Lung (tissue), 12 donors: ENCODE measurements around the gene SAMM50. TPM values are rescaled to one million over a fixed set of nuclear protein-coding genes. Genes with fewer than 3 reads are reported as not detected.

ENCODE experiments used
- ATAC-seq: fragments of 200-7000 bp; cut with Tn5 transposase; one replicate; pipeline ENCODE4 v1.9.1; 2020; ENCODE audit warnings: moderate number of reproducible peaks; ENCODE audit not compliant: insufficient read depth, low FRiP score
- DNase-seq, 3 donors: peaks; one replicate each; pipeline ENCODE4 v3.0.0-alpha.2; 2013 to 2017
- H3K27ac ChIP-seq, 2 donors: one replicate each; pipeline ENCODE4 v1.5.1; 2013; ENCODE audit warnings: mild to moderate bottlenecking in 2 of 2, moderate library complexity in 2 of 2, control low read depth in 1 of 2, inconsistent platforms in 1 of 2, low read depth in 1 of 2, low read length in 1 of 2
- H3K27me3 ChIP-seq, 3 donors: one replicate each; pipeline ENCODE4 v1.5.1; 2013; ENCODE audit warnings: low read length in 2 of 3; ENCODE audit not compliant: control insufficient read depth in 3 of 3, insufficient read depth in 3 of 3
- H3K36me3 ChIP-seq, 4 donors: one replicate each; pipeline ENCODE4 v1.5.1; 2013; ENCODE audit warnings: low read length in 4 of 4, mild to moderate bottlenecking in 1 of 4, moderate library complexity in 1 of 4; ENCODE audit not compliant: control insufficient read depth in 4 of 4, insufficient read depth in 4 of 4
- H3K4me1 ChIP-seq, 5 donors: one replicate each; pipeline ENCODE4 v1.5.1; 2013; ENCODE audit warnings: low read length in 5 of 5, mild to moderate bottlenecking in 2 of 5, moderate library complexity in 1 of 5; ENCODE audit not compliant: control insufficient read depth in 5 of 5, insufficient read depth in 5 of 5
- H3K4me3 ChIP-seq: one replicate; pipeline ENCODE4 v1.5.1; 2013; ENCODE audit warnings: mild to moderate bottlenecking, control low read depth, moderate library complexity
- H3K9ac ChIP-seq, 2 donors: one replicate each; pipeline ENCODE4 v1.5.1; 2013; ENCODE audit warnings: low read length in 2 of 2, control low read depth in 1 of 2; ENCODE audit not compliant: insufficient read depth in 1 of 2
- H3K9me3 ChIP-seq, 4 donors: one replicate each; pipeline ENCODE4 v1.5.1; 2013; ENCODE audit warnings: low read length in 3 of 4, mild to moderate bottlenecking in 1 of 4, moderate library complexity in 1 of 4; ENCODE audit not compliant: control insufficient read depth in 4 of 4, insufficient read depth in 3 of 4
- CTCF ChIP-seq: IDR thresholded peaks from 2 replicates; pipeline ENCODE4 v1.5.1; 2012; ENCODE audit warnings: mild to moderate bottlenecking; ENCODE audit errors: control extremely low read depth, extremely low read depth
- WGBS, 2 donors: extraction: QIAGEN DNeasy Blood & Tissue Kit; methylation state at CpG; one replicate each; pipeline ENCODE4 v1.1.7; 2013; 5-methylcytosine and 5-hydroxymethylcytosine counted together
- polyA plus RNA-seq, 2 donors: library from polyadenylated mRNA; stranded (reverse); fragments of 200-250 nt; gene quantifications; one replicate each; pipeline ENCODE4 v1.2.1, GENCODE V29; 2013
- total RNA-seq, 2 donors: library from RNA; depleted of rRNA in 1 of 2; stranded (reverse); fragments of >200 nt in 1 of 2; gene quantifications; one replicate each; pipeline ENCODE4 v1.2.1, GENCODE V29; 2014 to 2021
- donor health status: control.
- donor health status: control.
- donor health status: Bipolar disorder and iron deficiency.
- donor health status: healthy.
- donor health status: DM: yes; HTN: yes; CAD: no.

SAMM50 gene
- total and polyA plus RNA-seq, 4 donors: 11.2 to 35.9 (median 30.5) TPM

- Histone ChIP-seq H3K4me1 (peaks cover 0 to 6% (median 0%) of the 10 kb centered on the region in 5 donors), H3K36me3 (peaks cover under 1 to 39% (median 33%) of the 10 kb centered on the region in 4 donors), H3K9ac (no peak overlapping the region), H3K27ac (no peak overlapping the region), H3K27me3 (no peaks in the 10 kb centered on the region), H3K9me3 (no peaks in the 10 kb centered on the region), H3K4me3 (no peak overlapping the region)
- no peak for DNase-seq
- no peak for TF ChIP-seq CTCF
- 95 to 97% methylated on average over 15 of the region's 15 CpGs for WGBS, 2 donors
- ATAC-seq: no peak
These were observed 39.9 kb downstream of the SAMM50 start for GRCh38 chr22:43995057-43995685.

DNA sequence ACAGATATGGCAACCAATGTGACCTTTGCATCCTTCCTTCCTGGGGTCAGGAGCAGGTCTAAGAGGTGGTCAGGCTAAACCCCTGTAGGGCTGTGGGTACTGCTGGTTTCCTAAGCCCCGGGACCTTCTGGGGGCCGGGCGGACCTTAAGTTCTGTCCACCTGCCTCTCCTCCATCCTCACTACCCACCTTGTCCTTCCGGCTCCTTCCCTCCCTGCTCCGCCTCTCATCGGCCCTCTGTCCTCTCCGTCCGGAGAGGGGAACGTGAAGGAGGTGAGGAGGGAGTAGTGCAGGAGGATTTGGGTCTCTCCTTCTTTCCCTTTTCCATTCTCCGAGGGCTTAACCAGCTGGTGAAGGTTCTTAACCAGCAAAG is 40.5 kb downstream of the SAMM50 start:
- no peak overlapping the region for H3K9ac ChIP-seq
- DNase-seq (no peak), ATAC-seq (no peak)
- H3K36me3 ChIP-seq: peaks cover 0 to 37% (median 31%) of the 10 kb centered on the region in 4 donors
- 34 to 69% methylated on average over 10 of the region's 10 CpGs for WGBS, 2 donors
- H3K4me3 ChIP-seq: no peak overlapping the region
- no peaks in the 10 kb centered on the region for H3K9me3 ChIP-seq
- no peak for TF ChIP-seq CTCF
- peak overlapping the region in 1 of 2 donors; percentile 27 for H3K27ac ChIP-seq
- H3K4me1 ChIP-seq: peaks cover 0 to 6% (median 0%) of the 10 kb centered on the region in 5 donors
- H3K27me3 ChIP-seq: no peaks in the 10 kb centered on the region

DNA sequence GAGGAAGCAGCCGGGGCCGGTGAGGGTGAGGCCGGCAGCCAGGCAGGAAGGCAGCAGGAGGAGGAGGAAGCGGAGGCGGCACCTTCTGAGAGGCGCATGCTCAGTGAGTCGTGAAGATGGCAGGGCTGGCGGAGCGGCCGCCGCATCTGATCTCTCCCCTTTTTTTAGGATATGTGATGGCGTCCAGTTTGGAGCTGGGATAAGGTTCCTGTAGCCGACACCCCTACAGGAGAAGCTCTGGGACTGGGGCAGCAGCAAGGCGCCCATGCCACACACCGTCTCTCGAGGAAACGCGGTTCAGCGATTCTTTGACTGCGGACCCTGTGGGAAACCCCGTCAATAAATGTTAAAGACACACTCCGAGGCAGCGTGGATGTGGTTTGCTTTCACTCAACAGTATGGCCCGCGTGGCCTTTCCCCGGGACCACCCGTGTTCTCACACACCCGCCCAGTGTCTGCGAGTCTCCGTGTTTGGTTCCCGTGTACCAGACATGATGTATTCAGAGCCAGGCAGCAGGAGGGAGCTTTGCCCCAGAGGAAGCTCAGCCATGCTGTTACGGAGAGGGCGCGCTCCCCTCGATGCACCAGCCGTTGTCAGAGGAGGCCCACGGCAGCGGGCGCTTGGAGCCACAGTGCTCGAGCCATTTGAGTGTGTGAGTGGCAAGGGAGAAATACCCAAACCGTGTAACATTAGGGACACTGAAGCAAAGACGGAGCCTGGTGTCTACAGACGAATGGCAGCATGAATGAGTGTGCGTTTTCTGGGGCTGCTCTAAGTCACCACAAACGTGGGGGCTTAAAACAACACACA is 41.1 kb downstream of the SAMM50 start:
- Histone ChIP-seq H3K4me3 (no peak overlapping the region), H3K36me3 (peaks cover 0 to 37% (median 30%) of the 10 kb centered on the region in 4 donors), H3K9ac (no peak overlapping the region), H3K4me1 (peaks cover 0 to 8% (median 0%) of the 10 kb centered on the region in 5 donors), H3K27me3 (no peaks in the 10 kb centered on the region), H3K27ac (peak overlapping the region in 1 of 2 donors; percentile 27), H3K9me3 (no peaks in the 10 kb centered on the region)
- no peak for ATAC-seq
- 68 to 76% methylated on average over 45 of the region's 45 CpGs for WGBS, 2 donors
- no peak for TF ChIP-seq CTCF
- DNase-seq: peak in 1 of 3 donors; percentile 10
